ENCODE data around the gene MFGE8.

DNA sequence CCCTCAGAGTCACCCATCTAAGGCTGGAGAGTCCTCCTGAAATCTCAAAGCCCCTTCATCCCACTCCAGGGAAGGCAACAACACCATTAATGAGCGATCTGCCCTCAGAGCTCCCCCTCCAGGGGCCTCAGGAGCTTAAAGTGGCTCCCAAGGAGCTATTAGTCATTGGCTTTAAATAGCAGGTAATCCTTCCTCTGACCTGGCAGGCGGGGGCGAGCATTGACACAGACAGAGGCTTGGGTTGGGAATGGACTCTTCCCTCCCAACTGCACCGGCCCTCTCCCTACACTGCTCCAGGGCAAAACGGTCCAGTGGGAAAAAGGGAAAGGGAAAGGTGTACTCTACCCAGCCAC is 1.4 kb downstream of the MFGE8 start:
- TF ChIP-seq, protein P1, sequence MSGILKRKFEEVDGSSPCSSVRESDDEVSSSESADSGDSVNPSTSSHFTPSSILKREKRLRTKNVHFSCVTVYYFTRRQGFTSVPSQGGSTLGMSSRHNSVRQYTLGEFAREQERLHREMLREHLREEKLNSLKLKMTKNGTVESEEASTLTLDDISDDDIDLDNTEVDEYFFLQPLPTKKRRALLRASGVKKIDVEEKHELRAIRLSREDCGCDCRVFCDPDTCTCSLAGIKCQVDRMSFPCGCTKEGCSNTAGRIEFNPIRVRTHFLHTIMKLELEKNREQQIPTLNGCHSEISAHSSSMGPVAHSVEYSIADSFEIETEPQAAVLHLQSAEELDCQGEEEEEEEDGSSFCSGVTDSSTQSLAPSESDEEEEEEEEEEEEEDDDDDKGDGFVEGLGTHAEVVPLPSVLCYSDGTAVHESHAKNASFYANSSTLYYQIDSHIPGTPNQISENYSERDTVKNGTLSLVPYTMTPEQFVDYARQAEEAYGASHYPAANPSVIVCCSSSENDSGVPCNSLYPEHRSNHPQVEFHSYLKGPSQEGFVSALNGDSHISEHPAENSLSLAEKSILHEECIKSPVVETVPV (CRISPR knock-in tag; IDR thresholded peaks at IDR 0.05) = no peak
- TF ChIP-seq CREB5 (CRISPR knock-in tag; IDR thresholded peaks at IDR 0.05; ENCODE audit: low read depth) (no peak), PATZ1 (CRISPR knock-in tag; IDR thresholded peaks at IDR 0.05; ENCODE audit: borderline replicate concordance) (no peak), CSDC2 (CRISPR knock-in tag; IDR thresholded peaks at IDR 0.05) (no peak), RARB (CRISPR knock-in tag; IDR thresholded peaks at IDR 0.05) (no peak), POU6F1 (CRISPR knock-in tag; IDR thresholded peaks at IDR 0.05; ENCODE audit: borderline replicate concordance, low read depth) (no peak), ZC3H10 (CRISPR knock-in tag; IDR thresholded peaks at IDR 0.05) (no peak), ZNF70 (CRISPR knock-in tag; IDR thresholded peaks at IDR 0.05) (no peak), ZFP3 (CRISPR knock-in tag; IDR thresholded peaks at IDR 0.05) (no peak), ESRRG (CRISPR knock-in tag; IDR thresholded peaks at IDR 0.05) (no peak), GLIS3 (CRISPR knock-in tag; IDR thresholded peaks at IDR 0.05) (no peak)

Measured in SK-N-SH treated with all-trans-retinoic acid at 6 μM for 48 hours (cell line).